ENCODE measurements around the gene IL32. TPM values are rescaled to one million over a fixed set of nuclear protein-coding genes. Genes with fewer than 3 reads are reported as not detected.

Gene IL32
- total RNA-seq, 4 donors from 2014 or later: 93.3 to 676 (median 590) TPM

GRCh38 chr16:3020247-3020603, 45.2 kb upstream of the IL32 start, which contains the start of gene TNFRSF12A:
TSS of gene TNFRSF12A (plus strand) at chr16:3020368. CDS start at chr16:3020398, 30 bp downstream.
- Histone ChIP-seq H3K4me1 (peaks cover 11 to 49% (median 27%) of the 10 kb centered on the region in 4 donors), H3K9me3 (no peaks in the 10 kb centered on the region), H3K36me3 (no peaks in the 10 kb centered on the region), H3K27ac (peak within 1 kb of the TSS; percentile 88 to 99 (median 96)), H3K27me3 (no peaks in the 10 kb centered on the region), H3K4me3 (peak within 1 kb of the TSS; percentile 59 to 79 (median 66))
- peak; percentile 70 to 91 (median 90) for DNase-seq
- TF ChIP-seq POLR2A (IDR thresholded peaks at IDR 0.05): peak; percentile 85 to 86
- TF ChIP-seq CTCF (IDR thresholded peaks at IDR 0.05): peak in 3 of 6 experiments; percentile 21 to 34 (median 32)

GRCh38 chr16:3020604-3021448, 44.6 kb upstream of the IL32 start:
- H3K9me3 ChIP-seq: no peaks in the 10 kb centered on the region
- no peaks in the 10 kb centered on the region for H3K27me3 ChIP-seq
- peak overlapping the region; percentile 59 to 79 (median 66) for H3K4me3 ChIP-seq
- TF ChIP-seq CTCF (IDR thresholded peaks at IDR 0.05) (no peak), POLR2A (IDR thresholded peaks at IDR 0.05) (peak in 1 of 2 donors; percentile 2)
- peak overlapping the region; percentile 88 to 99 (median 96) for H3K27ac ChIP-seq
- DNase-seq: peak; percentile 31 to 86 (median 84)
- peaks cover 11 to 49% (median 27%) of the 10 kb centered on the region in 4 donors for H3K4me1 ChIP-seq
- peaks cover 0 to 2% (median 0%) of the 10 kb centered on the region in 3 donors for H3K36me3 ChIP-seq

GRCh38 chr16:3021449-3022207, 43.8 kb upstream of the IL32 start:
- peak overlapping the region; percentile 59 to 79 (median 66) for H3K4me3 ChIP-seq
- H3K27ac ChIP-seq: peak overlapping the region; percentile 88 to 99 (median 96)
- peaks cover 11 to 49% (median 27%) of the 10 kb centered on the region in 4 donors for H3K4me1 ChIP-seq
- no peaks in the 10 kb centered on the region for H3K9me3 ChIP-seq
- peaks cover 0 to 10% (median 0%) of the 10 kb centered on the region in 3 donors for H3K36me3 ChIP-seq
- TF ChIP-seq CTCF (IDR thresholded peaks at IDR 0.05) (peak in 5 of 6 experiments; percentile 18 to 50 (median 36)), POLR2A (IDR thresholded peaks at IDR 0.05) (no peak)
- H3K27me3 ChIP-seq: no peaks in the 10 kb centered on the region
- DNase-seq: peak; percentile 86 to 93 (median 88)

GRCh38 chr16:3022208-3022683, 43.2 kb upstream of the IL32 start:
- H3K27me3 ChIP-seq: no peaks in the 10 kb centered on the region

More at GRCh38 chr16:3022208-3022683, 43.2 kb upstream of the IL32 start:
- Histone ChIP-seq H3K4me1 (peaks cover 11 to 49% (median 27%) of the 10 kb centered on the region in 4 donors), H3K4me3 (peak overlapping the region; percentile 59 to 79 (median 66)), H3K36me3 (peaks cover 0 to 16% (median 0%) of the 10 kb centered on the region in 3 donors), H3K27ac (peak overlapping the region; percentile 94 to 99 (median 96)), H3K9me3 (no peaks in the 10 kb centered on the region)
- peak in 1 of 2 donors; percentile 59 for TF ChIP-seq POLR2A (IDR thresholded peaks at IDR 0.05)
- no peak for TF ChIP-seq CTCF (IDR thresholded peaks at IDR 0.05)
- DNase-seq: peak; percentile 58 to 93 (median 91)

All from Peyer's patch (tissue), 4 donors.